HEK293 (cell line): ENCODE measurements around the gene WNT4.

ENCODE experiments used
- GLI2 ChIP-seq: fragments of 450-650 bp; formaldehyde crosslinking; IDR thresholded peaks from 2 replicates; pipeline ENCODE4; 2017; ENCODE audit warnings: missing biosample characterization, missing genetic modification characterization, low read depth, borderline replicate concordance
- SP7 ChIP-seq: fragments of 450-650 bp; formaldehyde crosslinking; IDR thresholded peaks from 2 replicates; pipeline ENCODE4 v1.5.1; 2016; ENCODE audit warnings: missing biosample characterization, missing genetic modification characterization
- YY2 ChIP-seq: fragments of 450-650 bp; formaldehyde crosslinking; IDR thresholded peaks from 2 replicates; pipeline ENCODE4 v1.5.1; 2016; ENCODE audit warnings: missing biosample characterization, missing genetic modification characterization
- ZBTB21 ChIP-seq: fragments of 450-650 bp; formaldehyde crosslinking; IDR thresholded peaks from 2 replicates; pipeline ENCODE4 v1.5.1; 2017; ENCODE audit warnings: missing biosample characterization, missing genetic modification characterization
- ZFP3 ChIP-seq: fragments of 450-650 bp; formaldehyde crosslinking; IDR thresholded peaks from 2 replicates; pipeline ENCODE4 v1.5.1; 2016; ENCODE audit warnings: low read depth, missing biosample characterization, missing genetic modification characterization
- ZNF121 ChIP-seq: fragments of 450-650 bp; formaldehyde crosslinking; IDR thresholded peaks from 2 replicates; pipeline ENCODE4 v1.5.1; 2016; ENCODE audit warnings: missing biosample characterization, missing genetic modification characterization
- ZNF132 ChIP-seq: fragments of 450-650 bp; formaldehyde crosslinking; IDR thresholded peaks from 2 replicates; pipeline ENCODE4 v1.5.1; 2017; ENCODE audit warnings: missing biosample characterization, missing genetic modification characterization, borderline replicate concordance
- ZNF24 ChIP-seq: fragments of 450-650 bp; formaldehyde crosslinking; IDR thresholded peaks from 2 replicates; pipeline ENCODE4 v1.5.1; 2016; ENCODE audit warnings: missing biosample characterization, missing genetic modification characterization
- ZNF248 ChIP-seq: fragments of 450-650 bp; formaldehyde crosslinking; IDR thresholded peaks from 2 replicates; pipeline ENCODE4 v1.5.1; 2017; ENCODE audit warnings: missing biosample characterization, missing genetic modification characterization
- ZNF324 ChIP-seq: fragments of 450-650 bp; formaldehyde crosslinking; IDR thresholded peaks from 2 replicates; pipeline ENCODE4 v1.5.1; 2016; ENCODE audit warnings: missing biosample characterization, missing genetic modification characterization
- ZNF341 ChIP-seq: fragments of 450-650 bp; formaldehyde crosslinking; IDR thresholded peaks from 2 replicates; pipeline ENCODE4; 2016; ENCODE audit warnings: low read depth, missing biosample characterization, missing genetic modification characterization
- ZNF510 ChIP-seq: fragments of 450-650 bp; formaldehyde crosslinking; IDR thresholded peaks from 2 replicates; pipeline ENCODE4 v1.5.1; 2018; ENCODE audit warnings: mild to moderate bottlenecking, missing genetic modification characterization, missing biosample characterization; ENCODE audit not compliant: insufficient replicate concordance
- ZNF549 ChIP-seq: fragments of 450-650 bp; IDR thresholded peaks from 2 replicates; pipeline ENCODE4 v1.5.1; 2018; ENCODE audit warnings: missing biosample characterization, missing genetic modification characterization, mild to moderate bottlenecking, inconsistent platforms, moderate library complexity
- ZNF560 ChIP-seq: fragments of 450-650 bp; formaldehyde crosslinking; IDR thresholded peaks from 2 replicates; pipeline ENCODE4 v1.5.1; 2017; ENCODE audit warnings: missing biosample characterization, missing genetic modification characterization, borderline replicate concordance
- ZNF600 ChIP-seq: fragments of 450-650 bp; formaldehyde crosslinking; IDR thresholded peaks from 2 replicates; pipeline ENCODE4 v1.5.1; 2016; ENCODE audit warnings: missing biosample characterization, missing genetic modification characterization
- ZNF677 ChIP-seq: fragments of 450-650 bp; IDR thresholded peaks from 2 replicates; pipeline ENCODE4 v1.5.0; 2018; ENCODE audit warnings: missing biosample characterization, mild to moderate bottlenecking, missing genetic modification characterization, moderate library complexity
- ZNF707 ChIP-seq: fragments of 450-650 bp; formaldehyde crosslinking; IDR thresholded peaks from 2 replicates; pipeline ENCODE4 v1.5.1; 2016; ENCODE audit warnings: missing biosample characterization, missing genetic modification characterization
- ZNF785 ChIP-seq: fragments of 450-650 bp; formaldehyde crosslinking; IDR thresholded peaks from 2 replicates; pipeline ENCODE4 v1.5.1; 2016; ENCODE audit warnings: missing biosample characterization, missing genetic modification characterization
- TF ChIP-seq, protein P1 (sequence below): fragments of 450-650 bp; IDR thresholded peaks from 2 replicates; pipeline ENCODE4 v1.5.1; 2018; ENCODE audit warnings: missing biosample characterization, missing genetic modification characterization
- TF ChIP-seq, protein P2 (sequence below): fragments of 450-650 bp; formaldehyde crosslinking; IDR thresholded peaks from 2 replicates; pipeline ENCODE4 v1.5.1; 2016; ENCODE audit warnings: missing biosample characterization, missing genetic modification characterization
- TF ChIP-seq, protein P3 (sequence below): fragments of 450-650 bp; formaldehyde crosslinking; IDR thresholded peaks from 2 replicates; pipeline ENCODE4 v1.5.1; 2017; ENCODE audit warnings: missing biosample characterization, missing genetic modification characterization
- TF ChIP-seq, protein P4 (sequence below): fragments of 450-650 bp; IDR thresholded peaks from 2 replicates; pipeline ENCODE4 v1.5.1; 2018; ENCODE audit warnings: missing biosample characterization, mild to moderate bottlenecking, missing genetic modification characterization
- TF ChIP-seq, protein P5 (sequence below): fragments of 450-650 bp; formaldehyde crosslinking; IDR thresholded peaks from 2 replicates; pipeline ENCODE4 v1.5.1; 2016; ENCODE audit warnings: missing biosample characterization, missing genetic modification characterization
- TF ChIP-seq, protein P6 (sequence below): fragments of 450-650 bp; formaldehyde crosslinking; IDR thresholded peaks from 2 replicates; pipeline ENCODE4 v1.5.1; 2016; ENCODE audit warnings: missing biosample characterization, missing genetic modification characterization
- TF ChIP-seq, protein P7 (sequence below): fragments of 450-650 bp; formaldehyde crosslinking; conservative IDR thresholded peaks from 2 replicates; pipeline ENCODE4 v1.5.1; 2016; ENCODE audit warnings: low read depth, missing biosample characterization, missing genetic modification characterization

Gene WNT4

DNA sequence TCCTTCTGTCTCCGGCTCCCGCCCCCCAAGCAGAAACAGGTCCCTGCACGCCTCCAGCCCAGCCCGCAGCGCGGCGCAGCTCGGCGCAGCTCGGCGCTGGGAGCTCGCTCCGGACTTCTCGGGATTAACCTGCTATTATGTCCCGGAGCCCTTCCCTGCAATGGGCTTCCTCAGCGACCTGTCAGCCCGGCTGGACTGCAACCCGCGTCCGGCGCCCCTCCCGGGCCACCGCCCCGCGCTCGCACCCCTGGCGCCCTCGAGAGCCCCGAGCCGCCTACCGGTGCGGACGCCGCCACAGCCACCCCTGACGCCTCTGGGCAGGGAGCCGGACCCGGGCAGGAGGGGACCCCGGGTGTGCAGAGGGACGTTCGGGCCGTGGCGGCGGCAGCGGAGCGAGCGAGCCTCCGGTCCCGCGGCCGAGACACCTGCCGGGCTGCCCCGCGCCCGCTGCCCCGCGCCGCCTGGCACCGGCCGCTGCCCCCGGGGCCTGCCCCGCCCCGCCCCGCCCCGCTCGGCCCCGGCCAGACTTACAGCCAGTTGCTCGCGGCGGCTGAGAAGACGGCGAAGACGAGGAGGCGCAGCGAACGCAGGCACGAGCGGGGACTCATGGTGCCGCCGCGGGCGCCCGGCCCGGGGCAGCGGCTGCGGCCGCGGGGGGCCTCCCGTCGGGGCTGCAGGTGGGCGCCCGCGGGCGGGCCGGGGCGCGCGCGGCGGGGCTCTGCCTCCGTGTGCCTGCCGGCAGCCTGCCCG lies 407 bp downstream of the WNT4 start (continued):
- TF ChIP-seq ZNF600 (tag by site-specific recombination): peak; percentile 86
- no peak for TF ChIP-seq GLI2 (tag by site-specific recombination)
- TF ChIP-seq, protein P1, sequence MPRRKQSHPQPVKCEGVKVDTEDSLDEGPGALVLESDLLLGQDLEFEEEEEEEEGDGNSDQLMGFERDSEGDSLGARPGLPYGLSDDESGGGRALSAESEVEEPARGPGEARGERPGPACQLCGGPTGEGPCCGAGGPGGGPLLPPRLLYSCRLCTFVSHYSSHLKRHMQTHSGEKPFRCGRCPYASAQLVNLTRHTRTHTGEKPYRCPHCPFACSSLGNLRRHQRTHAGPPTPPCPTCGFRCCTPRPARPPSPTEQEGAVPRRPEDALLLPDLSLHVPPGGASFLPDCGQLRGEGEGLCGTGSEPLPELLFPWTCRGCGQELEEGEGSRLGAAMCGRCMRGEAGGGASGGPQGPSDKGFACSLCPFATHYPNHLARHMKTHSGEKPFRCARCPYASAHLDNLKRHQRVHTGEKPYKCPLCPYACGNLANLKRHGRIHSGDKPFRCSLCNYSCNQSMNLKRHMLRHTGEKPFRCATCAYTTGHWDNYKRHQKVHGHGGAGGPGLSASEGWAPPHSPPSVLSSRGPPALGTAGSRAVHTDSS (tag by site-specific recombination): no peak
- TF ChIP-seq, protein P2, sequence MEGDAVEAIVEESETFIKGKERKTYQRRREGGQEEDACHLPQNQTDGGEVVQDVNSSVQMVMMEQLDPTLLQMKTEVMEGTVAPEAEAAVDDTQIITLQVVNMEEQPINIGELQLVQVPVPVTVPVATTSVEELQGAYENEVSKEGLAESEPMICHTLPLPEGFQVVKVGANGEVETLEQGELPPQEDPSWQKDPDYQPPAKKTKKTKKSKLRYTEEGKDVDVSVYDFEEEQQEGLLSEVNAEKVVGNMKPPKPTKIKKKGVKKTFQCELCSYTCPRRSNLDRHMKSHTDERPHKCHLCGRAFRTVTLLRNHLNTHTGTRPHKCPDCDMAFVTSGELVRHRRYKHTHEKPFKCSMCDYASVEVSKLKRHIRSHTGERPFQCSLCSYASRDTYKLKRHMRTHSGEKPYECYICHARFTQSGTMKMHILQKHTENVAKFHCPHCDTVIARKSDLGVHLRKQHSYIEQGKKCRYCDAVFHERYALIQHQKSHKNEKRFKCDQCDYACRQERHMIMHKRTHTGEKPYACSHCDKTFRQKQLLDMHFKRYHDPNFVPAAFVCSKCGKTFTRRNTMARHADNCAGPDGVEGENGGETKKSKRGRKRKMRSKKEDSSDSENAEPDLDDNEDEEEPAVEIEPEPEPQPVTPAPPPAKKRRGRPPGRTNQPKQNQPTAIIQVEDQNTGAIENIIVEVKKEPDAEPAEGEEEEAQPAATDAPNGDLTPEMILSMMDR (tag by site-specific recombination): peak; percentile 44
- no peak for TF ChIP-seq ZBTB21 (tag by site-specific recombination)
- TF ChIP-seq, protein P3, sequence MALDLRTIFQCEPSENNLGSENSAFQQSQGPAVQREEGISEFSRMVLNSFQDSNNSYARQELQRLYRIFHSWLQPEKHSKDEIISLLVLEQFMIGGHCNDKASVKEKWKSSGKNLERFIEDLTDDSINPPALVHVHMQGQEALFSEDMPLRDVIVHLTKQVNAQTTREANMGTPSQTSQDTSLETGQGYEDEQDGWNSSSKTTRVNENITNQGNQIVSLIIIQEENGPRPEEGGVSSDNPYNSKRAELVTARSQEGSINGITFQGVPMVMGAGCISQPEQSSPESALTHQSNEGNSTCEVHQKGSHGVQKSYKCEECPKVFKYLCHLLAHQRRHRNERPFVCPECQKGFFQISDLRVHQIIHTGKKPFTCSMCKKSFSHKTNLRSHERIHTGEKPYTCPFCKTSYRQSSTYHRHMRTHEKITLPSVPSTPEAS (tag by site-specific recombination): no peak
- no peak for TF ChIP-seq ZFP3 (tag by site-specific recombination)
- TF ChIP-seq YY2 (tag by site-specific recombination): no peak
- TF ChIP-seq ZNF24: no peak
- no peak for TF ChIP-seq ZNF707 (tag by site-specific recombination)
- TF ChIP-seq, protein P4, sequence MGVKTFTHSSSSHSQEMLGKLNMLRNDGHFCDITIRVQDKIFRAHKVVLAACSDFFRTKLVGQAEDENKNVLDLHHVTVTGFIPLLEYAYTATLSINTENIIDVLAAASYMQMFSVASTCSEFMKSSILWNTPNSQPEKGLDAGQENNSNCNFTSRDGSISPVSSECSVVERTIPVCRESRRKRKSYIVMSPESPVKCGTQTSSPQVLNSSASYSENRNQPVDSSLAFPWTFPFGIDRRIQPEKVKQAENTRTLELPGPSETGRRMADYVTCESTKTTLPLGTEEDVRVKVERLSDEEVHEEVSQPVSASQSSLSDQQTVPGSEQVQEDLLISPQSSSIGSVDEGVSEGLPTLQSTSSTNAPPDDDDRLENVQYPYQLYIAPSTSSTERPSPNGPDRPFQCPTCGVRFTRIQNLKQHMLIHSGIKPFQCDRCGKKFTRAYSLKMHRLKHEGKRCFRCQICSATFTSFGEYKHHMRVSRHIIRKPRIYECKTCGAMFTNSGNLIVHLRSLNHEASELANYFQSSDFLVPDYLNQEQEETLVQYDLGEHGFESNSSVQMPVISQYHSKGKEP (tag by site-specific recombination): no peak
- TF ChIP-seq, protein P5, sequence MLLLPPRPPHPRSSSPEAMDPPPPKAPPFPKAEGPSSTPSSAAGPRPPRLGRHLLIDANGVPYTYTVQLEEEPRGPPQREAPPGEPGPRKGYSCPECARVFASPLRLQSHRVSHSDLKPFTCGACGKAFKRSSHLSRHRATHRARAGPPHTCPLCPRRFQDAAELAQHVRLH (tag by site-specific recombination): no peak
- TF ChIP-seq, protein P6, sequence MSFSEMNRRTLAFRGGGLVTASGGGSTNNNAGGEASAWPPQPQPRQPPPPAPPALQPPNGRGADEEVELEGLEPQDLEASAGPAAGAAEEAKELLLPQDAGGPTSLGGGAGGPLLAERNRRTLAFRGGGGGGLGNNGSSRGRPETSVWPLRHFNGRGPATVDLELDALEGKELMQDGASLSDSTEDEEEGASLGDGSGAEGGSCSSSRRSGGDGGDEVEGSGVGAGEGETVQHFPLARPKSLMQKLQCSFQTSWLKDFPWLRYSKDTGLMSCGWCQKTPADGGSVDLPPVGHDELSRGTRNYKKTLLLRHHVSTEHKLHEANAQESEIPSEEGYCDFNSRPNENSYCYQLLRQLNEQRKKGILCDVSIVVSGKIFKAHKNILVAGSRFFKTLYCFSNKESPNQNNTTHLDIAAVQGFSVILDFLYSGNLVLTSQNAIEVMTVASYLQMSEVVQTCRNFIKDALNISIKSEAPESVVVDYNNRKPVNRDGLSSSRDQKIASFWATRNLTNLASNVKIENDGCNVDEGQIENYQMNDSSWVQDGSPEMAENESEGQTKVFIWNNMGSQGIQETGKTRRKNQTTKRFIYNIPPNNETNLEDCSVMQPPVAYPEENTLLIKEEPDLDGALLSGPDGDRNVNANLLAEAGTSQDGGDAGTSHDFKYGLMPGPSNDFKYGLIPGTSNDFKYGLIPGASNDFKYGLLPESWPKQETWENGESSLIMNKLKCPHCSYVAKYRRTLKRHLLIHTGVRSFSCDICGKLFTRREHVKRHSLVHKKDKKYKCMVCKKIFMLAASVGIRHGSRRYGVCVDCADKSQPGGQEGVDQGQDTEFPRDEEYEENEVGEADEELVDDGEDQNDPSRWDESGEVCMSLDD (tag by site-specific recombination): no peak
- TF ChIP-seq, protein P7, sequence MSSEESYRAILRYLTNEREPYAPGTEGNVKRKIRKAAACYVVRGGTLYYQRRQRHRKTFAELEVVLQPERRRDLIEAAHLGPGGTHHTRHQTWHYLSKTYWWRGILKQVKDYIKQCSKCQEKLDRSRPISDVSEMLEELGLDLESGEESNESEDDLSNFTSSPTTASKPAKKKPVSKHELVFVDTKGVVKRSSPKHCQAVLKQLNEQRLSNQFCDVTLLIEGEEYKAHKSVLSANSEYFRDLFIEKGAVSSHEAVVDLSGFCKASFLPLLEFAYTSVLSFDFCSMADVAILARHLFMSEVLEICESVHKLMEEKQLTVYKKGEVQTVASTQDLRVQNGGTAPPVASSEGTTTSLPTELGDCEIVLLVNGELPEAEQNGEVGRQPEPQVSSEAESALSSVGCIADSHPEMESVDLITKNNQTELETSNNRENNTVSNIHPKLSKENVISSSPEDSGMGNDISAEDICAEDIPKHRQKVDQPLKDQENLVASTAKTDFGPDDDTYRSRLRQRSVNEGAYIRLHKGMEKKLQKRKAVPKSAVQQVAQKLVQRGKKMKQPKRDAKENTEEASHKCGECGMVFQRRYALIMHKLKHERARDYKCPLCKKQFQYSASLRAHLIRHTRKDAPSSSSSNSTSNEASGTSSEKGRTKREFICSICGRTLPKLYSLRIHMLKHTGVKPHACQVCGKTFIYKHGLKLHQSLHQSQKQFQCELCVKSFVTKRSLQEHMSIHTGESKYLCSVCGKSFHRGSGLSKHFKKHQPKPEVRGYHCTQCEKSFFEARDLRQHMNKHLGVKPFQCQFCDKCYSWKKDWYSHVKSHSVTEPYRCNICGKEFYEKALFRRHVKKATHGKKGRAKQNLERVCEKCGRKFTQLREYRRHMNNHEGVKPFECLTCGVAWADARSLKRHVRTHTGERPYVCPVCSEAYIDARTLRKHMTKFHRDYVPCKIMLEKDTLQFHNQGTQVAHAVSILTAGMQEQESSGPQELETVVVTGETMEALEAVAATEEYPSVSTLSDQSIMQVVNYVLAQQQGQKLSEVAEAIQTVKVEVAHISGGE (tag by site-specific recombination): no peak
- no peak for TF ChIP-seq ZNF121 (tag by site-specific recombination)
- 0 out of 2 replicates have a peak, but pooled peaks have one; percentile 24 for TF ChIP-seq ZNF324 (tag by site-specific recombination)
- TF ChIP-seq ZNF785 (tag by site-specific recombination): no peak
- no peak for TF ChIP-seq ZNF560 (tag by site-specific recombination)
- TF ChIP-seq ZNF248 (tag by site-specific recombination): no peak
- peak; percentile 54; the same call in 1 of the 2 replicates for TF ChIP-seq SP7 (tag by site-specific recombination)
- no peak for TF ChIP-seq ZNF677
- TF ChIP-seq ZNF341 (tag by site-specific recombination): no peak
- TF ChIP-seq ZNF132 (tag by site-specific recombination): no peak
- no peak for TF ChIP-seq ZNF510
- TF ChIP-seq ZNF549 (tag by site-specific recombination): no peak
